Transverse colon (tissue), 4 donors: ENCODE results near the gene PDE4D.

ENCODE experiments used
- CTCF ChIP-seq, 5 experiments: fragments of 200-600 bp in 3 of 5; fragments of 450-650 bp in 2 of 5; sonication (generic) in 3 of 5; IDR thresholded peaks; 1 replicate in 2 of 5; 2 replicates in 3 of 5; pipeline ENCODE4 v1.5.1; 2016 to 2017; ENCODE audit warnings: antibody characterized with exemption in 5 of 5, inconsistent platforms in 3 of 5, mild to moderate bottlenecking in 2 of 5, moderate library complexity in 1 of 5
- POLR2A ChIP-seq: fragments of 450-650 bp; IDR thresholded peaks from one replicate; pipeline ENCODE4 v1.6.1; 2016; ENCODE audit warnings: antibody characterized with exemption, mild to moderate bottlenecking, moderate library complexity
- POLR2AphosphoS5 ChIP-seq, 3 donors: sonication (generic); formaldehyde crosslinking; IDR thresholded peaks; one replicate each; pipeline ENCODE4 v1.6.1; 2016; ENCODE audit warnings: antibody characterized with exemption in 3 of 3

- TF ChIP-seq CTCF (IDR thresholded peaks at IDR 0.05) (no peak), POLR2AphosphoS5 (IDR thresholded peaks at IDR 0.05) (no peak), POLR2A (no peak)
Measured at GRCh38 chr5:59100875-59101274, 792.7 kb downstream of the PDE4D start.
